ENCODE measurements around the gene KCP. TPM values are rescaled to one million over a fixed set of nuclear protein-coding genes. Genes with fewer than 3 reads are reported as not detected.

Gene KCP
- total RNA-seq, 2 experiments from 2014 or later, result 0.11 TPM; not detected in 1

DNA sequence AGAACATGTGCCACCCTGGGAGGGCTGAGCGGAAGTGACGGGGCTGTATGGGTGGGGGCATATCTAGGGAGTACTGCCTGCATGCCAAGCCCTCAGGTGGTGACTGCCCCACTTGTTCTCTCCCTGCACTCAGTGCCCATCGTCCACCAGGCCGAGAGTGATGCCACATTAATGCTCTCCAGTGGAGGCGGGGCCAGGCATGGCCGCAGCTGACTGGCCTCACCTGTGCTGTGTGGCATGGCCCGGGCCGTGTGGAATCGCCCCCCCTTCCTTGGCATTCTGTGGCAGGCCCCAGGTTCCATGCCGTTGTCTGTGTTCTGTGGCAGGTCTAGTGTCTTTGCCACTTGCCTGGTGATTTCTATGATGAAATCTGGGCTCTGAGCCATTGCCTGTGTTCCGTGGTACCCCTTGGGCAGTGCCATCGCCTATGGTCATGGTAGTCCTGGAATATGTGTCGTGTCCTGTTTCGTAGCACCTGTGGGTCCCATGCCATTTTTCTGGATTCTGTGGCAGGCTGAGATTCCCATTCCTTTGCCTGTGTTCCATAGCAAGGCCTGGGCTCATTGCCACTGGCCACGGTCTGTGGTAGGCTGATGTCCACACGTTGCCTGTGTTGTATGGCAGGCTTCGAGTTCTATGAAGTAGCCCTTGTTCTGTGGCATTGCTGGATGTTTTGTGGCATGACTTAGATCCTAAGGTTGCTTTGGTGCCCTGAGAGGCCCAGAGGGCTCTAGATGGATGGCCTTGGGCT, 71.4 kb downstream of the KCP start:
- ChIA-PET POLR2A (no interaction called here), CTCF (no interaction called here)
- H3K27ac ChIP-seq (ENCODE audit: low read depth in 1 of 2, low read length in 2 of 2), result no peak overlapping the region
- no peak overlapping the region for H3K27ac Mint-ChIP-seq
- H3K4me1 ChIP-seq (ENCODE audit: insufficient read depth, low read length), result peaks cover 9% of the 10 kb centered on the region
- DNase-seq (no peak), ATAC-seq (ENCODE audit: poor library complexity) (no peak)
- H3K4me3 Mint-ChIP-seq, result no peak overlapping the region
- H3K4me3 ChIP-seq (ENCODE audit: low read length), result no peak overlapping the region
- H3K9me3 ChIP-seq (ENCODE audit: control insufficient read depth in 1 of 2, insufficient read depth in 1 of 2, low read length in 2 of 2), result no peaks in the 10 kb centered on the region
- TF ChIP-seq, protein P1, sequence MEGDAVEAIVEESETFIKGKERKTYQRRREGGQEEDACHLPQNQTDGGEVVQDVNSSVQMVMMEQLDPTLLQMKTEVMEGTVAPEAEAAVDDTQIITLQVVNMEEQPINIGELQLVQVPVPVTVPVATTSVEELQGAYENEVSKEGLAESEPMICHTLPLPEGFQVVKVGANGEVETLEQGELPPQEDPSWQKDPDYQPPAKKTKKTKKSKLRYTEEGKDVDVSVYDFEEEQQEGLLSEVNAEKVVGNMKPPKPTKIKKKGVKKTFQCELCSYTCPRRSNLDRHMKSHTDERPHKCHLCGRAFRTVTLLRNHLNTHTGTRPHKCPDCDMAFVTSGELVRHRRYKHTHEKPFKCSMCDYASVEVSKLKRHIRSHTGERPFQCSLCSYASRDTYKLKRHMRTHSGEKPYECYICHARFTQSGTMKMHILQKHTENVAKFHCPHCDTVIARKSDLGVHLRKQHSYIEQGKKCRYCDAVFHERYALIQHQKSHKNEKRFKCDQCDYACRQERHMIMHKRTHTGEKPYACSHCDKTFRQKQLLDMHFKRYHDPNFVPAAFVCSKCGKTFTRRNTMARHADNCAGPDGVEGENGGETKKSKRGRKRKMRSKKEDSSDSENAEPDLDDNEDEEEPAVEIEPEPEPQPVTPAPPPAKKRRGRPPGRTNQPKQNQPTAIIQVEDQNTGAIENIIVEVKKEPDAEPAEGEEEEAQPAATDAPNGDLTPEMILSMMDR (IDR thresholded peaks at IDR 0.05), result no peak
- H3K36me3 Mint-ChIP-seq (ENCODE audit: low read depth), result no peaks in the 10 kb centered on the region
- H3K9me3 Mint-ChIP-seq, result no peaks in the 10 kb centered on the region
- no peaks in the 10 kb centered on the region for H3K27me3 ChIP-seq (ENCODE audit: control insufficient read depth in 1 of 2, insufficient read depth in 2 of 2, low read length in 2 of 2)
- intact Hi-C loops (cut with DNase I, micrococcal nuclease), result no loop called here
- H3K36me3 ChIP-seq (ENCODE audit: insufficient read depth, low read length), result no peaks in the 10 kb centered on the region
- H3K4me1 Mint-ChIP-seq (ENCODE audit: low read depth), result no peaks in the 10 kb centered on the region
- H3K27me3 Mint-ChIP-seq, result no peaks in the 10 kb centered on the region

DNA sequence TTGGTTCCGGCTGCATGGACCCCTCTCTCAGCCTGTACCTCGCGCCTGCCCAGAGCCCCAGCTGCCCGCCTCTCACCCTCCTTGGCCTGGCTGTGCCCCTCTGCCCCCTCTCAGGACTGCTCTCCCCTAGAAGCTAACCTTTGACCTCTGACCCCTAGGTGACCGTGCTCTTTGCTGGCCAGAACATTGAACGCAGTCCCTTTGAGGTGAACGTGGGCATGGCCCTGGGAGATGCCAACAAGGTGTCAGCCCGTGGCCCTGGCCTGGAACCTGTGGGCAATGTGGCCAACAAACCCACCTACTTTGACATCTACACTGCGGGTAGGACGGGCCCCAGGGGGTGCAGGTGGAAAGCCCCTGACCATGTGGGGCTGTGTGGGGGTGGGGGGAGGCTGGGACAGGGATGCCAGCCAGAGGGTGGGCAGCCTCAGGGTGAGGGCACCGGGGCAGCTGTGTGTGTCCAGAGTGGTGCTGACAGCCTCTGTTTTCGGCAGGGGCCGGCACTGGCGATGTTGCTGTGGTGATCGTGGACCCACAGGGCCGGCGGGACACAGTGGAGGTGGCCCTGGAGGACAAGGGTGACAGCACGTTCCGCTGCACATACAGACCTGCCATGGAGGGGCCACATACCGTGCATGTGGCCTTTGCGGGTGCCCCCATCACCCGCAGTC, 72.3 kb downstream of the KCP start:
- no peak for ATAC-seq (ENCODE audit: poor library complexity)
- TF ChIP-seq, protein P1 (IDR thresholded peaks at IDR 0.05), result no peak
- Histone ChIP-seq H3K36me3 (ENCODE audit: insufficient read depth, low read length) (no peaks in the 10 kb centered on the region), H3K27ac (ENCODE audit: low read depth in 1 of 2, low read length in 2 of 2) (no peak overlapping the region), H3K27me3 (ENCODE audit: control insufficient read depth in 1 of 2, insufficient read depth in 2 of 2, low read length in 2 of 2) (no peaks in the 10 kb centered on the region), H3K4me3 (ENCODE audit: low read length) (no peak overlapping the region), H3K4me1 (ENCODE audit: insufficient read depth, low read length) (peaks cover 9% of the 10 kb centered on the region), H3K9me3 (ENCODE audit: control insufficient read depth in 1 of 2, insufficient read depth in 1 of 2, low read length in 2 of 2) (no peaks in the 10 kb centered on the region)
- Mint-ChIP-seq H3K4me3 (no peak overlapping the region), H3K27me3 (no peaks in the 10 kb centered on the region), H3K36me3 (ENCODE audit: low read depth) (no peaks in the 10 kb centered on the region), H3K9me3 (no peaks in the 10 kb centered on the region), H3K27ac (no peak overlapping the region), H3K4me1 (ENCODE audit: low read depth) (no peaks in the 10 kb centered on the region)
- intact Hi-C loops (cut with DNase I, micrococcal nuclease), result no loop called here
- ChIA-PET CTCF (no interaction called here), POLR2A (no interaction called here)
- DNase-seq, result no peak

DNA sequence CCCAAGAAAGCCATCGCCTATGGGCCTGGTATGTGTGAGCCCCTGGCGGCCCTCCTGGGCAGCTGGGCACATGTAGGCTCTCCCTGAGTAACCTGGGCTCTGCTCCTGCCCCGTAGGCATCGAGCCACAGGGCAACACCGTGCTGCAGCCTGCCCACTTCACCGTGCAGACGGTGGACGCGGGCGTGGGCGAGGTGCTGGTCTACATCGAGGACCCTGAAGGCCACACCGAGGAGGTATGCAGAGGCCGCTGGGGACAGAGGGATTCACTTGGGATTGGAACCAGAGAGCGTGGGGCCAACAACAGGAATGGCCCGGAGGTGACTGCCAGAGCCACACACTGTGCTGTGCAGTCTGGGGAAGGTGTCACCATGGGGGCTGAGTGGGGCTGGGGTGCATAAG, 73.0 kb downstream of the KCP start:
- Histone ChIP-seq H3K27ac (ENCODE audit: low read depth in 1 of 2, low read length in 2 of 2) (no peak overlapping the region), H3K4me3 (ENCODE audit: low read length) (no peak overlapping the region), H3K4me1 (ENCODE audit: insufficient read depth, low read length) (peaks cover 9% of the 10 kb centered on the region), H3K27me3 (ENCODE audit: control insufficient read depth in 1 of 2, insufficient read depth in 2 of 2, low read length in 2 of 2) (peaks cover 0 to 3% of the 10 kb centered on the region in 2 experiments), H3K36me3 (ENCODE audit: insufficient read depth, low read length) (no peaks in the 10 kb centered on the region), H3K9me3 (ENCODE audit: control insufficient read depth in 1 of 2, insufficient read depth in 1 of 2, low read length in 2 of 2) (no peaks in the 10 kb centered on the region)
- no peaks in the 10 kb centered on the region for H3K27me3 Mint-ChIP-seq
- intact Hi-C loops (cut with DNase I, micrococcal nuclease), result no loop called here
- ATAC-seq (ENCODE audit: poor library complexity) (no peak), DNase-seq (peak in 1 of 14 experiments; percentile 5)
- H3K4me1 Mint-ChIP-seq (ENCODE audit: low read depth), result no peaks in the 10 kb centered on the region
- no peaks in the 10 kb centered on the region for H3K36me3 Mint-ChIP-seq (ENCODE audit: low read depth)
- H3K27ac Mint-ChIP-seq, result no peak overlapping the region
- POLR2A ChIA-PET, result no interaction called here
- CTCF ChIA-PET, result no interaction called here
- TF ChIP-seq, protein P1 (IDR thresholded peaks at IDR 0.05), result no peak
- H3K4me3 Mint-ChIP-seq, result no peak overlapping the region
- H3K9me3 Mint-ChIP-seq, result no peaks in the 10 kb centered on the region

Data from CD4-positive, alpha-beta T cell (primary cell).